H1 (cell line): ENCODE measurements around the gene USP17L20.
"Not testable (repeated sequence)": the region's sequence is repeated elsewhere in the genome, so short reads cannot be mapped to it uniquely, and the experiment has no call there.

Experiments
- EP300 ChIP-seq, 2 experiments: IDR thresholded peaks; 1 replicate in 1 of 2; 2 replicates in 1 of 2; pipeline ENCODE4 v1.6.1; 2011 to 2012; ENCODE audit warnings: low read depth in 2 of 2, low read length in 2 of 2, mild to moderate bottlenecking in 2 of 2, borderline replicate concordance in 1 of 2, inconsistent platforms in 1 of 2, moderate library complexity in 1 of 2
- POLR2AphosphoS5 ChIP-seq: IDR thresholded peaks from 2 replicates; pipeline ENCODE4 v1.6.1; 2011; ENCODE audit warnings: low read depth, low read length

DNA sequence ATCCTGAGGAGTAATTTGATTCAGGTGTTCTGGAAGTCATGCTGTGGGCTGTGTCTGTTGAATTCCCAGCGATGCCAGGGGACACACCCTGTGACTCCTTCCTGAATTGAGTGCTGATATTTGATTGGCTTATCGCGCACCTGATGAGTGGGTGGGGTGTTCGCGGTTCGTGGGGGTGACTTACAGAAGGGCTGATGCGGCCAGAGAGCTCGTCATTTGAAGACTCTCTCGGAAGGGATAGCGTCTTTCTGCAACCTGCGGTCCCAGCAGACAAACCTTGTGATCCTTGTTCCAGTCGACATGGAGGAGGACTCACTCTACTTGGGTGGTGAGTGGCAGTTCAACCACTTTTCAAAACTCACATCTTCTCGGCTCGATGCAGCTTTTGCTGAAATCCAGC is 33.3 kb upstream of the USP17L20 start, which contains the start of gene USP17L13:
- TF ChIP-seq EP300 (IDR thresholded peaks at IDR 0.05; ENCODE audit: borderline replicate concordance in 1 of 2, low read depth in 2 of 2, low read length in 2 of 2); POLR2AphosphoS5: not testable (repeated sequence)
